ENCODE measurements around the gene FOXD4L1.
"Not testable (repeated sequence)": the region's sequence is repeated elsewhere in the genome, so short reads cannot be mapped to it uniquely, and the experiment has no call there.

DNA sequence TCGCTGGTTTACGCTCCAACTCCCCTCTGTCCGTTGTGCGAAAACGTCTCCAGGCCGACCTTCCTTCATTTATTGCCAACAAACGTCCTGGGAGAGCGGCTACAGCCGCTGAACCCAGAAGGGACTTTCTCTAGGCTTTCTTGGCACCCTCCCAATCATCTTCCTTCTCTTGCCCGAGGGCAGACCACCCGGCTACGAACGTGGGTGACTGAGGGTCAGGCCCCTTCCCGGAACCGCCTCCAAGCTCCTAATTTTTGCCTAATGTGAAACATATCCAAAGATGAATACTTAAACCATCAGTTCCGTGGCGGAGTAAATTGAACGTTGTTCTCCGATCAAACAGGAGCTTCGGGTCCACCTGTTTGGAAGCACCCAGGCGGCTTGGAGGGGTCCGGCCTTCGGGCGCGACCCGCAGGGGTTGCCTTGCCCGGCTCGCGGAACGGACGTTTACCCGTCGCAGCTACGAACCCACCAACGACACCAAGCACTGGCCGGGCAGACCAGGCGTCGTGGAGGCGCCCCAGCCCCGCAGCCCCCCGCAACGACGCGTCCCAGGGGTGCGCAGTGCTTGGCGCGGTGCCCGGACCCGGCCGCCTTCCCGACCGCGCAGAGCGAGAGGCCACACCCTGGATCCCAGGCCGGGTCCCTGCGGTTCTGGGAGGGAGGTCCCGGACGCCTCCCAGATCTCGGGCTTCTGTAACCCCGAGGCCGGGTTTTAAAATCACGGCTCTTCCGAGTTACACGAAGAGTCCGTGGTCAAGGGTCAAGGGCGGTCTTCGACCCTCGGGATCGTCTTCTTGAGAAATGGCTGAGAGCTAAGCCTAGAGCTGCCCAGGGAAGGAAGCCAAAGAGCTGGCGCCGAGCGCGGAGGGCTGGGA is 4.0 kb downstream of the FOXD4L1 start:
- TF ChIP-seq PAX5 (IDR thresholded peaks at IDR 0.05; ENCODE audit: insufficient read depth, low read length, severe bottlenecking); POLR2A (IDR thresholded peaks at IDR 0.05; ENCODE audit: low read depth, low read length); TAF1 (IDR thresholded peaks at IDR 0.05; ENCODE audit: low read depth, low read length): not testable (repeated sequence)
